GM19099 (cell line): Measurements from ENCODE around the gene MEPE.

ENCODE experiments used
- POLR2A ChIP-seq: IDR thresholded peaks from 3 replicates; pipeline ENCODE4 v1.6.1; 2011; ENCODE audit warnings: low read depth; ENCODE audit not compliant: insufficient read length; ENCODE audit errors: extremely low read depth

Gene MEPE

GRCh38 chr4:87834401-87834800 is 1.6 kb downstream of the MEPE start:
- TF ChIP-seq POLR2A: no peak

- no peak for TF ChIP-seq POLR2A
Observed at GRCh38 chr4:87835197-87835596, 2.4 kb downstream of the MEPE start.

GRCh38 chr4:87835743-87836142 is 3.0 kb downstream of the MEPE start:
- TF ChIP-seq POLR2A: no peak

DNA sequence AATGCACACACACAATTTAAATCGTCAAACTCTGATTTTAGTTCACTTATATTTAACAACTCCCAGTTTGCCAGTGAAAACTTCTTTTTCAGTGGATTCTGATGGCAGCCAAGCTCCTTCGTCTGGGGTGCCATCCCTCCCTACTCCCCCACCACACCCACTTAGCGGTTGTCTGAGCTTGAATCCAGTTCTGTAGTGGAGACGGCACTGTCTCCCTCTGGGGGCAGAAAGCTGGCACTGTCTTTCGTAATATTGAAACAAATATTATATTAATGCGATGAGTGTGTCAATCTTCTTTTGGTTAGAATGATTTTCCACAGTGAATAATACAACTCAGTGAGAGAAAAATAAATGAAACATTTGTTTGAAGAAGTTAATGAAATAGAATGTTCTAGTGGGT is 5.4 kb downstream of the MEPE start:
- no peak for TF ChIP-seq POLR2A

- TF ChIP-seq POLR2A: no peak
Observed at GRCh38 chr4:87838890-87839591, 6.3 kb downstream of the MEPE start.

DNA sequence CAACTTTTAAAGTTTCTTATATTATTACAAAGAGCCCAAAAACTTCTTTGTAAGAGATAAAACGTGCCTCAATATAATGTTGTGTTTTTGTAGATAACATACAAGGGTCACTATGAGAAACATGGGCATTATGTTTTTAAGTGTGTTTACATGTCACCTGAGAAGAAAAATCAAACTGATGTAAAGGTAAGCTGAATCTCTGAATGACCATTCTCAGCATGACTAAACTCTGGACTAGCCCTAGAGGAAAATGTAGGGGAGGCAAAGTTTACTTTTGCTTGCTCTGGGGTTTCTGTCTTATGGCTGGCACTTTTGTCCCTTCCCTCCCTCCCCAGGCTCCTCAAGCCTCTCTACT is 6.8 kb downstream of the MEPE start:
- TF ChIP-seq POLR2A: no peak

DNA sequence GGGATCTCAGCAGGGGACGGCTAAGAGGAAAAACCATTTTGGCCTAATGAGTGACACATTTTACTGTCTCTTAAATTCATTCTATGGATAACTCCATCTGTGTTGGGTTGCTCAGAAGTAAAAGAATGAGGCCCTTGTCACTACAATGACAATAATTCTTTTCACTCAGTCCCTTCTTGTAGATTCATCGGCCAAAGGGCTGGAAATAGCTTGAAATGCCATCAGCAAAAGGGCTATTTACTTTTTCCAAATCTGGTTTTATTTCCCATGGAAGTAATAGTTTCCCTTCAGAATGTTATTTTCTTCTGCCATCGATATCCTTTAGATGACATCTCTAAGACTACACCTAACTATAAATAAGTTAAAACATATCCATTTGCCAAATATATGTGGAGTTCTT is 7.4 kb downstream of the MEPE start:
- no peak for TF ChIP-seq POLR2A

DNA sequence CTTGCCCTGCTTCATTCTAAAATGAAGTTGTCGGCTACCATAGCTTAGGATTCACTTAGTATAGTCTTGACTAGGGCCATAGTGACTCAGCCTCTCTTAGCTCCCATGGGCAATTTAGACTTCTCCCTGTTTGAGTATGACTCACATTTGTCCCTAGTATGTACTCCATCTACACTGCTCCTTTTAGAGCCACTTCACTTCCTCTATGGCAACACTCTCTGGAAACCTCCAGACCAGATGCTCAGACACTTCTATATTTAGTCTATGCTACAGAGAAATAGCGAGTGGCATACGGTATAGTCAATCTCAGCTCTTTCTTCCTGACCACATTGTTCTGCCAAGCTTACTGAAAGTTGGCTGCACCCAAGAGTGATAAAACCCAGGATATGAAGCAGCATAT is 11.2 kb downstream of the MEPE start:
- no peak for TF ChIP-seq POLR2A

GRCh38 chr4:87844452-87844851 is 11.7 kb downstream of the MEPE start:
- TF ChIP-seq POLR2A: no peak

DNA sequence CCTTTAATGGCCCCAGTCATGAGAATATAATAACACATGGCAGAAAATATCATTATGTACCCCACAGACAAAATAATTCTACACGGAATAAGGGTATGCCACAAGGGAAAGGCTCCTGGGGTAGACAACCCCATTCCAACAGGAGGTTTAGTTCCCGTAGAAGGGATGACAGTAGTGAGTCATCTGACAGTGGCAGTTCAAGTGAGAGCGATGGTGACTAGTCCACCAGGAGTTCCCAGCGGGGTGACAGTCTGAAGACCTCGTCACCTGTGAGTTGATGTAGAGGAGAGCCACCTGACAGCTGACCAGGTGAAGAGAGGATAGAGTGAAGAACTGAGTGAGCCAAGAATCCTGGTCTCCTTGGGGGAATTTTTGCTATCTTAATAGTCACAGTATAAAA is 13.5 kb downstream of the MEPE start:
- TF ChIP-seq POLR2A: no peak

DNA sequence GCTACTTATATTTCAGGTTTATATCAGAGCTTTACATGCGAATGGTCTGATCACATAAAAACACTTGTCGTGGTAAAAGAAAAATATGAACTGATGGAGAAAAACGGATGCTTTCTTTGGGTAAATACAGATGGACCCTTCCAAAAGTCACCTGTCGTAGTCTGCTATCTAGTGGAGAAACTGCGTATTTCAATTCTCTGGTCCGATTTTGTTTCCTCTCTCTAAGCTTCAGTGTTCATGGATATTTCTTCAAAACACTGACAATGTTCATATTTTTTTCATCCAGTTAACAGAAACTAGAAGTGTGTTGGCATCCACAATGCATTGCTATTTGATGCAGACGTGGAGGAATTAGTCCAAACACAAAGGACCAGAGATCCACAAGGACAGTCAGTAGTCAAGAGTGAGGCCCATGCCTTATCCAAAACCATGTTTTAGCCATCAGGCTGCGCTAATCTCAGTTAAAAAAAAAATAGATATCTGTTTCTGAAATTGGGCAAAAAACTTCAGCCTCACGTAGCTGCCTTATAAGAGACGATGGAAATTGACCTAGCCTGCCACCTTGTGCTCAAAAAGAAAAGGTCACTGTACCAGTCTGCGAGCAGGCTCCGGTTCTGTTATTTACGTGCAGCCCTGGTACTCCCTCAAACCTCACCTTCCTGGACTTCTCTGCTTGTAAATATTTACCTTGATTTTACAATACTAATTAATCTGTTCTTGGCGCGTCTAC is 16.0 kb downstream of the MEPE start:
- no peak for TF ChIP-seq POLR2A

- TF ChIP-seq POLR2A: no peak
Observed at GRCh38 chr4:87849612-87850011, 16.8 kb downstream of the MEPE start.

DNA sequence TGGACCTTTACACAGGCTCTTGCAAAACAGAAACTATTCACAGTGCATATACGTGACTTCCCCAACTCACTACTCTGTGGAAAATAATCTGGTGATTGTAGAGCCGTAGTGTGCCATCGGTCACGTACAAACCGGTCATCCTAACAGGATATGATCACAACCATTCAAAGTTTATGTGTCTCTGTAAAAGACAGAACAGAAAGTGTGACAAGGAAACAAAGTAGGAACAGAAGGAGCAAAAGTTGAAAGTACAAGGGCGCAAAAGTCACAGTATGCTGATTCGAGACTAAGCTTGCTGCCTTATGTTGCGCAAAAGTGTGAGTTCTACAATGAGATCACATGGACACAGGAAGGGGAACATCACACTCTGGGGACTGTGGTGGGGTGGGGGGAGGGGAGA is 18.6 kb downstream of the MEPE start:
- TF ChIP-seq POLR2A: no peak

DNA sequence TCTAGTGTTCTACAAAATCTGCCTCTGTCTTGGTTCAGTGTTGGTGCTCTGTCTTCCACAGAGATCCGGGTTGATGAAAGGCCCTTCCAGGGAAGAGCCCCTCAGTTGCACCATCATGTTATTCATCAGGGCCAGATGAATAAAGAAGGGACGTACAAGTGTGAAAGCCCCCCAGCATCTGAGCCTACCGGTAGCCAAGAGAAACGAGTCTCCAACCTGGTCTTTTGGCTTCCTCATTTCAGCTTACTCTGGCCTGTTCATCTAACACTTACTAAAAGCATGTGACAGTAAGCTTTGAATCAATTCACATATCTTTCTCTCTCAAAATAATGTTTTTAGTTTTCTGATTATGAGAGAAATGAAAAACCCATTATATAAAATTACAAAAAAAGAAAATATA is 19.2 kb downstream of the MEPE start:
- no peak for TF ChIP-seq POLR2A

GRCh38 chr4:87853108-87853507 is 20.3 kb downstream of the MEPE start:
- TF ChIP-seq POLR2A: no peak

DNA sequence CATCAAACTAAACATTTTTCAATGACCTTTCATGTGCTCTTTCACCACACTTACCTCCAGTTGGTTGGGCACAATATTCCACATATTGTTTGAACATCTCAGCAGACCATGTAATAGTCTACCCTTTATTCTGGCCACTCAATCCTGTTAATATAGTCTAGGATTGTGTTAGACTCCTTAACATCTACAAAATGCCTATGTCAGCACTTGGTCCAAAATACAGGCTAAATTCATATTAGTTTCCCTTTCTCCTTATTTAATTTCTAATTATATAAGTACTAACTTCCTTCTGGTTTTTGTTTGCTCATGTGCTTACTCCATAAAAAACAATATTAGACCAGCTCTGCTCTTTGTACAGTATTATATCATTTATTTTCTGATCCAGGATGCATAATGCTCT is 21.1 kb downstream of the MEPE start:
- no peak for TF ChIP-seq POLR2A

- no peak for TF ChIP-seq POLR2A
Observed at GRCh38 chr4:87855559-87855958, 22.8 kb downstream of the MEPE start.
